GM19328 (cell line): Measurements from ENCODE around the gene ANKRD45.
"Not testable (repeated sequence)": the region's sequence is repeated elsewhere in the genome, so short reads cannot be mapped to it uniquely, and the experiment has no call there.

Experiments
- ATAC-seq: cut with Tn5 transposase; IDR thresholded peaks from one replicate; pipeline ENCODE4 v1.9.1; 2021; ENCODE audit warnings: mild to moderate bottlenecking, moderate library complexity; ENCODE audit not compliant: unreplicated experiment

The ANKRD45 gene

DNA sequence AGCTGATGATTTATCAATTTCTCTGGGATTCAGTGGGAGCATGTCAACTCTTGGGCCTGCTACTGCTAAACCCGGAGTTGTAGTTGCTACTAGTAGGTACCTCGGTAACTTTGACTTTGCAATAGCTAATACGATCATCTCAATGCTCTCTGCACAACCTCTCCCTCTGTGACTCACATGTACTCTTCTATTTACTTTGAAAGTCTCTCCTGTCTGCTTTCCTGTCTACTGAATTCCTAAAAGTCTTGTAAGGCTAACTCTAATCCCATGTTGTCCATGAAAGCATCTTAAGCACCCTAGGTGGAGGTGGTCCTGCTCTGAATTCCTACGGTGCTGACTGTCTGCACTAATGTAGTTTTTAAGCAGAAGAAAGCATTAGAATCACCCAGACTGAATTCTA, 96.1 kb downstream of the ANKRD45 start:
- ATAC-seq = no peak

DNA sequence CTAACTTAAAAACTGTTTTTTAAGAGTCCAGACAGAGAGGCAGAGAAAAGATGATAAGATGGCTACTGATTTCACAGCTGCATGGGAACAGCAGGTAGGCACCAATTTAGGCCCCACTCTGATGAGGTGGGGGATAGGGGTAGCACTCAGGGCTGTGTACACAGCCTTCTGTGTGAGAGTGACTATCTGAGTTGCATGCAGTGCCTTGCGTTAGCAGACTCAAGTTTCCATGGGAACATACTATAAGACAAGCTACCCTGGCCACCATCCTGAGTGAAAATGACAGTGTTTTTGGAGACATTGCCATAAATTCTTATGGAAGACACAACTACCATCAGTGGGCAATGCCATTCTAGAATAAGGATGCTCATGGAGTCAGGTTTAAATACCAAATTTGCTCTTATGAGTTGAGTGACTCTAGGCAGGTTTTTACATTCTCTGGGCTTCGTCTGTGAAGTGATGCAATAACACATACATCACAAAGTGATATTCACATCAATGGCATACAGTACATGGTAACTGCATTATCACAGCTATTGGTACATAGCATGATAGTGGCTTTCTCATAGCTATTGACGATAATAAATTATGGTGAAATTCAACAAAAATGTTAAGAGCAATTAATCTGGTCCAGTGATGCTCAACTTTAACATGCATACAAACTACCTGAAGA, 97.3 kb downstream of the ANKRD45 start:
- no peak for ATAC-seq

- ATAC-seq = no peak
These were observed 99.2 kb downstream of the ANKRD45 start for GRCh38 chr1:173570370-173571007.

DNA sequence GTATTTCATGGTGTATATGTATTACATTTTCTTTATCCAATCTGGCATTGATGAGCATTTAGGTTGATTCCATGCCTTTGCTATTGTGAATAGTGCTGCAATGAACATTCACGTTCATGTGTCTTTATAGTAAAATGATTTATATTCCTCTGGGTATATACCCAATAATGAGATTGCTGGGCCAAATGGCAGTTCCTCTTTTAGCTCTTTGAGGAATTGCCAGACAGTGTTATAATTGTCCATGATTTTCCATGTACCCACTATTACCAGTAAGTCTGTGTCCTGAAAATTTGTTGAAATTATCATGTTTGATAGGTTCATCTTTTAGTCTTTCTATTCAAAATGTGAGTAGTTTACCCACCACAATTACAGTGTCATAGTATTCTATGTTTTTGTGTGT, 101.2 kb downstream of the ANKRD45 start:
- ATAC-seq = no peak

DNA sequence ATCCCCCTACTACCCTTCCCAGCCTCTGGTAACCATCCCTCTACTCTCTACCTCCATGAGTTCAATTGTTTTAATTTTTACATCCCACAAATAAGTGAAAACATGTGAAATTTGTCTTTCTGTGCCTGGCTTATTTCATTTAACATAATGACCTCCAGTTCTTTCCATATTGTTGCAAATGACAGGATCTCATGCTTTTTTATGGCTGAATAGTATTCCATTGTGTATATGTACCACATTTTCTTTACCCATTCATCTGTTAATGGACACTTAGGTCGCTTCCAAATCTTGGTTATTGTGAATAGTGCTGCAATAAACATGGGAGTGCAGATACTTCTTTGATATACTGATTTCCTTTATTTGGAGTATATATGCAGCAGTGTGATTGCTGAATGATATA, 105.8 kb downstream of the ANKRD45 start:
- ATAC-seq = not testable (repeated sequence)

DNA sequence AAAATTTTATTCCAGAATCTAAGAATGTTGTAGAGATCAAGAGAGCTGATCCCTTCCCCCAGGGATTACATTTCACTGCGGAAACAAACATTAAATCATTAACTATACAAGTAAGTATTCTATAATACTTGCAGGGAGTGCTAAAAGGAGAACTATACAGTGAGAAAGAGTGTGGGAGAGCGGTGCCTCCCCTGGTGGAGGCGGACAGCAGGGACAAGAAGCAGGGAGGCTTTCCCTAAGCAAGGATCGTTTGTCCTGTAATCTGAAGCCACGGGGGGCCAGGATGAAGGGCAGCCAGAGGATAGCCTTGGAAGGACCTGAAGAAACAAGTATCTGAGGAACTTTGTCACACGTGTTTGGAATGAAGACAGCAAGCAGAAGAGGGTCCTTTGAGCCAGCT, 106.8 kb downstream of the ANKRD45 start:
- no peak for ATAC-seq

- ATAC-seq = no peak
These were observed 108.4 kb downstream of the ANKRD45 start for GRCh38 chr1:173561263-173561662.

GRCh38 chr1:173560285-173560880, 109.3 kb downstream of the ANKRD45 start:
- ATAC-seq = no peak
